ENCODE data around the gene FAM78A.

Gene FAM78A

DNA sequence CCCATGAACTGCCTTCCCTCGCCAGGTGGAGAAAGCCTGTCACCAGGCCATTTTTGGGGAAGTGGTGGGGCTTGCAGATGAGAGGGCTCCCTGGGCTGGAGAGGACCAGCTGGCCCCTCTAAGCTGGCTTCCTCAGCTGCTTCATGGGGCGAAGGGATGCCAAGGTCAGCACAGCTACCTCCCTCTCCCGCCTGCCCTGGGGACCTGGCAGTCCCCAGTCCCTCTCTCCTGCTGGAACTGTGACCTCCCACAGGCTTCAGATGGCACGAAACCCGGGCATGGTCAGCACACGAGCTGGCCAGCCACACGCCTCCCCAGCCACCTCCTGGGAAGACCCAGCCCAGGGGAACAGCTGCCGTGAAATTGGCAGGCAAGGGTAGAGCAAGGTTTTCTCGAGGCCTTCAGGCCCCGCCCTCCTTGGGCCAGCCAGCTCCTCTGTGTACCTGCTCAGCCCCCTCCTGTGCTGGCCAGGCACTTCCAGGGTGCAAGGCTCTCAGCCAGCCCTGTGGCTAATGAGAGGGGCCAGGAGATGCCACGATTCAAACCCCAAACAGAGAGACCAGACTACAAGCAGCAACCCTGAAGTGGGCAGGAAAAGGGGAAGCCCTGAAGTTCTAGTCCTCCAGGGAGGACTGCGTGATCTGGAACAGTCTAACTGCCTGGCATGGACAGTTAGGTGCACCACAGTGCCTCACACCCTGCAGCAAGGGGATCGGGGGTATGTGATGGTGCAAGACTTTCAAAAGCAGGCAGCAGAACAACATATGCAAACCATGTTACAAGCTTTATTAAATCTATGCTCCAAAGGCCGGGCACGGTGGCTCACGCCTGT, 26.1 kb upstream of the FAM78A start:
- no peak for DNase-seq

- DNase-seq: no peak
Observed at GRCh38 chr9:131300444-131300843, 24.1 kb upstream of the FAM78A start.

DNA sequence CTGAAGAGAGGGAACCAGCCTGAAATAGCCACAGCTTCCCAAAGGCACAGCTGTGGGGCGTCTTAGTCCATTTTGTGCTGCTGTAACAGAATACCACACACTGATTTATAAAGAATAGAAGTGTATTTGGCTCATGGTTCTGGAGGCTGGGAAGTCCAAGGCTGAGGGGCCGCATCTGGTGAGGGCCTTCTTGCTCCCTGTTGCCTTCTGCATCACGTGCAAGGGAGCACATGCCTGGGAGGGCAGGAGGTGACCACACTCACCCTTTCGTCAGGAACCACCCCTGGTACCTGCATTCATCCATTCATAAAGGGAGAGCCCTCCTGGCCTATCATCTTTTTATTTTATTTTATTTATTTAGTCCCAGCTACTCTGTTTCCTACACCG, 23.6 kb upstream of the FAM78A start:
- DNase-seq: no peak

DNA sequence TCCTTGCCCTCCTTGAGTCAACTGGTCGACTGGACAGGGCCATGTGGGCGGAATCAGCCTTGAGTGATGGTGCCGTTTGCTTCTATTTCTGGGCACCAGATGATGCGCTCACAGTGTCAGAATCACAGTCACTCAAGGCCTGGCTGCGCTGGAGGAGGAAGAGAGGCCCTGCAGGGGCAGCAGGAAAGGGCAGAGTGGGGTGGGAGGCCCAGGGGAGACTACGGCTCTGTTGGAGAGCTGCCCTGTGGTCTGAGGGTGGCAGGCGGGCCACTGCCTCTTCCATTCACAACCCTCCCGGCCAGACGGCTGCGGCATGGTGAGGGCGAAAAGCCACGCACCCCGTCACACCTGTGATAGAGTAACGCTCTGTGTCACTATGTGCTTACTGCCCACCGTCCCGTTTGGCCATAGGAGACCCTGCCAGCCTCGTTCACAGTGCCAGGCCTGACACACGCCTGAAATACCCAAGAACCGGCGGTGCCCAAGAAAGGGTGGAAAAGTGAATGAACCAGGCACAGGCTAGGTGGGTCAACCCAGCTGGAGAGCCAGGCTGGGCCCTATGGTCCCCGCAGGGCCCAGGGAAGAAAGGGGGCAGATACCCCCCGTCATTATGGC, 23.1 kb upstream of the FAM78A start:
- no peak for DNase-seq

- DNase-seq: no peak
Observed at GRCh38 chr9:131298816-131299215, 22.5 kb upstream of the FAM78A start.

GRCh38 chr9:131298341-131298740, 22.0 kb upstream of the FAM78A start:
- DNase-seq: no peak

GRCh38 chr9:131297903-131298302, 21.6 kb upstream of the FAM78A start:
- DNase-seq: no peak

GRCh38 chr9:131296906-131297500, 20.7 kb upstream of the FAM78A start:
- DNase-seq: no peak

DNA sequence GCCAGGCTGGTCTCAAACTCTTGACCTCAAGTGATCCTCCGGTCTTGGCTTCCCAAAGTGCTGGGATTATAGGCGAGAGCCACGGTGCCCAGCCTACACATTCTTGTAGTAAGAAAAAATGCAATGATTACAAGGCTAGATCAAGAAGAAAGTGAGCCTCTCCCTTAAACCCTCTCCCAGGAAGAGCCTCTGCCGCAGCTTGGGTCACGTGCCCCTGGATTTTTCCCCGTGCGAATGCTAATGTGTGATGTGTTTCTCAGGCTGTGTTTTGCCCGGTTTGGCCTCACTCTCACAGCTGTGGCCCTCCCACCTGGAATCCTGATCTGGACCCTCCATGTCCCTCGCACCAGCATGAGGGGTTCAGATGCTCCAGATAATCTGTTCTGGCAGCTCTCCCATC, 20.1 kb upstream of the FAM78A start:
- no peak for DNase-seq

DNA sequence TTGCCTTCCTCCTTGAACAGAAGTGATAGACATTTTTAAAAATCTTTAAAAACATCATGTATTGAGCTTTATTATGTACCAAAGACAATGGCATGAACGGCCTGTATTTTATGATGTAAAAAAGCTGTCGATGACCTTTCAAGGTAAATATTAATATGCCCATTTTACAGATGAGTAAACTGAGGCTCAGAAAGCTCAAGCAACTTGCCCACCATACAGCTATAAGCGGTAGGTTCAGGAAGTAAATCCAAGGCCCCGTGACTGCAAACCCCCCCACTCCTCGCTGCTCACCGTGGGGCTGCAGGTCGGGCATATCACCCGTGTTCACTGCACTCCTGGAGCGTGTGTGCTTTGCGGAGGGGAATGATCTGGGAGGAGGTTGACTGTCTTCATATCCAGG, 16.6 kb upstream of the FAM78A start:
- no peak for DNase-seq

- no peak for DNase-seq
Observed at GRCh38 chr9:131291795-131292315, 15.5 kb upstream of the FAM78A start.

GRCh38 chr9:131290767-131291370, 14.6 kb upstream of the FAM78A start:
- no peak for DNase-seq

GRCh38 chr9:131290036-131290766, 13.9 kb upstream of the FAM78A start:
- no peak for DNase-seq

- no peak for DNase-seq
Observed at GRCh38 chr9:131289301-131290035, 13.2 kb upstream of the FAM78A start, which contains the start of gene PLPP7. TSS of gene PLPP7 (plus strand) at chr9:131289723. CDS start at chr9:131289998, 275 bp downstream.

DNA sequence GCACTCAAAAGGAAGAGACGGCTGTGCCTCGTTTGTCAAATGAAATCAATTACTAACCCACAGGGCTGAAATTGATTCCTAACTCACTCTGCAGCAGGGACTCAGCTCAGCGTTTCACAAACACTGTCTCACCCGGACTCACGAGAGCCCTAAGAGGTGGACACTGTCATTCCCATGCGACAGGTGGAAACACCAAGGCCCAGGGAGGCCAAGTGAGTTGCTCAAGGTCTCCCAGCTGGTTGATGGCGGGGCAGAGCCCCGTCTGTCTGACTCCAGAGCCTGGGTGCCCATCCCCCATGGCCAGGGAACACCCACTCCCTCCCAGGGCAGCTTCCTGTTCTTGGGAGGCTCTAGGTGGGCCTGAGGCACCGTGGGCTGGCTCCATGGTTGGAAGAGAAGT, 11.9 kb upstream of the FAM78A start:
- no peak for DNase-seq

DNA sequence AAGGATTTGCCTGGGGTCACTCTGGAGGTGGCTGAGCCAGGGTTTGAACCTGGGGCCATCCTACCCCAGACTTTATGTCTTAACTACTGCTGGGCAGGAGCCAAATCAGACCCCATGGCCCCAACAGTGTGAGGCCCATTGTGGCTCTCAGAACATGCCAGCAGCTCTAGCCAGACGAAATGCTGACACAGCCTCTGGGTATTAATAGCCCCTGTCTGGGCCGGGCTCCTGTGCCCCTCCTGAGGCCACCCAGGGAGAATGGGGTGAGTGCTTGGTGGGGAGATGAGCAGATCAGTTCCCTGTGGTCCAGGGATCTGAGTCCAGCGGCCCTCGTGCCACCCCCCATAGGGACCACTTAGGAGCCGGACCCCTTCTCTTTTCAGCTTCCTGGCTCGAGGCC, 11.0 kb upstream of the FAM78A start:
- no peak for DNase-seq

- no peak for DNase-seq
Observed at GRCh38 chr9:131284856-131285255, 8.5 kb upstream of the FAM78A start.

DNA sequence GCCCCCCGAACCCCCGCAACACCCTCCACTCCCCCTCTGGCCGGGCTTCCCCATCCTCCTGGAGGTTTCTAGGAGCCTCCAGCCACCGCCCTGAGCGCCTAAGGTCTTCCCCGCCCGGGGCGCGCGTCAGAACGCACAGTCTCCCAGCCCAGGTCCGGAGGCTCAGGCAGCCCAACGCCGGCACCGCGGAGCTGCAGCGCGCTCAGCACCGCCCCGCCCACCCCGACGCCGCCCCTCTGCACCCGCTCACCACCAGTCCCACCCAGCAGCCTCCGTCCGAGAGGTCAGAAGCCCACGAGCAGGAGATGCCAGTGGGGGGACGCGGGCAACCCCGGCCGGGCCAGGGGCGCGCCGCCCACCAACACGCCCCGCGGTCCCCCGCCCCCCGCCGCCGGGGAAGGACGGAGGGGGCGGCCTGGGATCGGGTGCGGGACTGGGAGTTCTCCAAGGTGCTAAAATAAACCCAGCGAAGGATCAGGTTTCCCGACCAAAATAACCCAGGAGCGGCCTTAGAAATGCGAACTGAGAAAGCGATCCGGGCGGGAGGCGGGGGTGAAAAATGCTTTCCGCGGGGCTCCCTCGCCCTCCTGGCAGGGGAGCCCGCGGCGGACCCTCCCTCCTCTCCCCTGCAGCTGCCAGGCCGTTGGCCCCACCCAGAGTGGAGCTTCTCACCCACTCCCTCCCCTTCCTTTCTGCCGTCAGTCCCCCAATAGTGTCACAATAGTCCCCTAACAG, 6.5 kb upstream of the FAM78A start:
- no peak for DNase-seq

GRCh38 chr9:131282175-131282574, 5.9 kb upstream of the FAM78A start:
- DNase-seq: no peak

DNA sequence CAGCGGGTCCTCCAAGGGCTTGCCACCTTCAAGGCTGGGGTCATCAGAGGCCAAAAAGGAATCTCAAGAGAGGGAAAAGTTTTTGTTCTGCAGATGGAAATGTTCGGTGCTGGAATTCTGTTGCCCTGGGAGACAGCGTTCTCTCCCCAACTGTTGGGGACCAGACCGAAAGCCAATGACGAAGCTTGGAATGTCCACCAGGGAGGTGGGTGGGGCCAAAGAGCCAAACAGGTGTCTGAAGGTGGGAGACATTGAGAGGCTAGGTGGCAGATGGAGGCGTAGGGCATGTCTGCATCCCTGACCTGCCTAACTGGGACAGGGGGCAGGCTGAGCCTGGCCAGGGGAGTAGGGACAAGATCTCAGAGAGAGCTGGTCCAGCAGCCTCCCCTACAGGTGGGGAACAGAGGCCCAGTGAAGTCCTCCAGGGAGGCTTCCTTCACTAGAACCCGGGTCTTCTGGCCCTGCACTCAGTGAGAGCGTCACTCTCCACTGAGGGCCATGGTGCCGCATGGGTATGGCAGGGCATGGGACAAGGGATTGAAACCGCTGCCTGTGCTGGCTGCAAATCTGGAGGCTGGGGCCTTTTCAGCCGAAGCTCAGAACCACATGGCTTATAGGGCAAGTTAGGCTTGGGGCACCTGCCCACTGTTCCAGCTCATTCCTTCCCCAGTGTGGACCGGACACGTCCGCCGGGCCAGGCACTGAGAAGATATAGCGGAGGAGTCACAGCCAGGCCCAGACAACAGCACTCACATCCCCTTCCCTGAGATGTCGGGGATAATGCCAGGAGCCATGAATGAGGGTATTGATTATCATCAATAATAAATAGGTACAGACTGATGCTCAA, 5.0 kb upstream of the FAM78A start:
- DNase-seq: no peak
